ENCODE data around the gene LSMEM2. TPM values are rescaled to one million over a fixed set of nuclear protein-coding genes. Genes with fewer than 3 reads are reported as not detected.
A peak's percentile ranks its signal among the peaks of the same experiment; 100 is the strongest.

LSMEM2 gene
- total and polyA plus RNA-seq, 12 donors: 1.9 to 45.2 (median 31.7) TPM

DNA sequence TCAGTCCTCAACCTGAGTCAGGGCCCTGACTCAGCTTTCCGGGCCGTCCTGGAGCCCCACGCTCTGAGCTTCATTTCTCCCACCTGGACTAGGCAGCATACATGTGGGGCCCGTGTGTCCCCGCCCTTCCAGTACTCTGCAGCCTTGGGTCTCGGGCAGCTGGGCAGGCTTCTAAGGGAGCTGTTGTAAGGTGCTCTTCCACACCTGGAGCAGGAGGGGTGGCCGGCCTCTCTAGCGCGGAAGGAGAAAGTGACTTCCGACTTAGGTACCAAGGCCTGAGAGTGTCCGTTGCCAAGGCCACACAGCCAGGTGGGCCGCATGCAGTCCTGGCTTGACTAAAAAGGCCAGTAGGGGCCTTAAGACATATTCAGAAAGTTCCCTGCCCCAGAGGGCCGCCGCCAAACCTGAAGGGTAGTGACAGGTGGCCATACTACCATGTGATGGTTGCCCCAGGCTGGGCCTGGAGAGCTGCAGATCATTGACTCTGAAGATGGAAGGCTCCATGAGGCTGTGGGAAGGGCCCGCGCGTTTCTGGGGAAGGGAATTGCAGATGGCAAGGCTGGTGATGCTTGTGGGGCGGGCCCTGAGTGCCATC lies 19.4 kb upstream of the LSMEM2 start:
- Histone ChIP-seq H3K27ac (peak overlapping the region; percentile 94 to 100 (median 99)), H3K4me1 (peaks cover 36 to 82% (median 53%) of the 10 kb centered on the region in 9 donors), H3K4me3 (peak overlapping the region in 8 of 10 donors; percentile 64 to 80 (median 70)), H3K9me3 (peaks cover 0 to 7% (median 0%) of the 10 kb centered on the region in 11 donors), H3K27me3 (no peaks in the 10 kb centered on the region), H3K36me3 (peaks cover 6 to 53% (median 33%) of the 10 kb centered on the region in 9 donors)
- WGBS, 2 donors: 58 to 60% methylated on average over 18 of the region's 18 CpGs
- intact Hi-C loops (cut with DNase I): loop anchor here in 3 of 10 donors (1.0 to 10.0 kb wide), 3 partner anchors 63 to 65 kb away; partner anchors contain the start of genes HYAL2 (in 2 of the 3) and TUSC2 (in 1 of the 3)
- TF ChIP-seq, protein P1, sequence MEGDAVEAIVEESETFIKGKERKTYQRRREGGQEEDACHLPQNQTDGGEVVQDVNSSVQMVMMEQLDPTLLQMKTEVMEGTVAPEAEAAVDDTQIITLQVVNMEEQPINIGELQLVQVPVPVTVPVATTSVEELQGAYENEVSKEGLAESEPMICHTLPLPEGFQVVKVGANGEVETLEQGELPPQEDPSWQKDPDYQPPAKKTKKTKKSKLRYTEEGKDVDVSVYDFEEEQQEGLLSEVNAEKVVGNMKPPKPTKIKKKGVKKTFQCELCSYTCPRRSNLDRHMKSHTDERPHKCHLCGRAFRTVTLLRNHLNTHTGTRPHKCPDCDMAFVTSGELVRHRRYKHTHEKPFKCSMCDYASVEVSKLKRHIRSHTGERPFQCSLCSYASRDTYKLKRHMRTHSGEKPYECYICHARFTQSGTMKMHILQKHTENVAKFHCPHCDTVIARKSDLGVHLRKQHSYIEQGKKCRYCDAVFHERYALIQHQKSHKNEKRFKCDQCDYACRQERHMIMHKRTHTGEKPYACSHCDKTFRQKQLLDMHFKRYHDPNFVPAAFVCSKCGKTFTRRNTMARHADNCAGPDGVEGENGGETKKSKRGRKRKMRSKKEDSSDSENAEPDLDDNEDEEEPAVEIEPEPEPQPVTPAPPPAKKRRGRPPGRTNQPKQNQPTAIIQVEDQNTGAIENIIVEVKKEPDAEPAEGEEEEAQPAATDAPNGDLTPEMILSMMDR (IDR thresholded peaks at IDR 0.05): no peak
- peak in 1 of 2 donors; percentile 23 for DNase-seq
- ATAC-seq: peak in 3 of 8 donors; percentile 0 to 1 (median 0)

GRCh38 chr3:50260027-50260941 lies 18.6 kb upstream of the LSMEM2 start:
- Histone ChIP-seq H3K4me1 (peaks cover 38 to 82% (median 53%) of the 10 kb centered on the region in 9 donors), H3K27me3 (no peaks in the 10 kb centered on the region), H3K27ac (peak overlapping the region; percentile 94 to 100 (median 99)), H3K4me3 (peak overlapping the region; percentile 38 to 80 (median 69)), H3K9me3 (peaks cover 0 to 7% (median 0%) of the 10 kb centered on the region in 11 donors), H3K36me3 (peaks cover 6 to 45% (median 30%) of the 10 kb centered on the region in 9 donors)
- TF ChIP-seq, protein P1 (IDR thresholded peaks at IDR 0.05): peak; percentile 96 to 99 (median 98)
- peak; percentile 76 to 91 (median 84) for ATAC-seq
- intact Hi-C loops (cut with DNase I): loop anchor here in 2 of 10 donors (1.0 to 10.0 kb wide), 2 partner anchors 64 to 65 kb away; partner anchors contain the start of genes HYAL2 (in 1 of the 2) and TUSC2 (in 1 of the 2)
- DNase-seq: peak; percentile 94 to 96
- 1% methylated on average over 67 to 70 of the region's 70 CpGs for WGBS, 2 donors

GRCh38 chr3:50260942-50261441 lies 17.9 kb upstream of the LSMEM2 start:
- WGBS, 2 donors: 57 to 58% methylated on average over 5 of the region's 5 CpGs
- no peaks in the 10 kb centered on the region for H3K27me3 ChIP-seq
- intact Hi-C loops (cut with DNase I): loop anchor here in 2 of 10 donors (1.0 to 10.0 kb wide), 2 partner anchors 63 to 64 kb away; partner anchors contain the start of genes HYAL2 (in 1 of the 2) and TUSC2 (in 1 of the 2)
- peaks cover 6 to 38% (median 26%) of the 10 kb centered on the region in 9 donors for H3K36me3 ChIP-seq
- ATAC-seq: no peak
- H3K27ac ChIP-seq: peak overlapping the region; percentile 94 to 100 (median 99)
- peaks cover 35 to 82% (median 54%) of the 10 kb centered on the region in 9 donors for H3K4me1 ChIP-seq
- TF ChIP-seq, protein P1 (IDR thresholded peaks at IDR 0.05): no peak
- DNase-seq: no peak
- H3K4me3 ChIP-seq: peak overlapping the region; percentile 38 to 80 (median 69)
- peaks cover 0 to 7% (median 0%) of the 10 kb centered on the region in 11 donors for H3K9me3 ChIP-seq

Measured in heart right ventricle (tissue), 16 donors.